Left lobe of liver (tissue), 2 donors: ENCODE data around the gene FTO. TPM values are rescaled to one million over a fixed set of nuclear protein-coding genes. Genes with fewer than 3 reads are reported as not detected.

Source experiments
- ATAC-seq: fragments of 200-7000 bp; cut with Tn5 transposase; one replicate; pipeline ENCODE4 v1.9.1; 2020; ENCODE audit warnings: mild to moderate bottlenecking, moderate library complexity
- DNase-seq: peaks from one replicate; pipeline ENCODE4 v3.0.0-alpha.2; 2020; ENCODE audit warnings: low spot score
- total RNA-seq: library from RNA; stranded (reverse); gene quantifications from one replicate; pipeline ENCODE4 v1.2.1, GENCODE V29; 2021
- donor health status: DM: no; HTN: no; CAD: no; lungs with moderate emphysema.
- donor health status: DM: no; HTN: yes; CAD: no.

FTO gene
- total RNA-seq, 1 donor from 2014 or later = 29.9 TPM

DNA sequence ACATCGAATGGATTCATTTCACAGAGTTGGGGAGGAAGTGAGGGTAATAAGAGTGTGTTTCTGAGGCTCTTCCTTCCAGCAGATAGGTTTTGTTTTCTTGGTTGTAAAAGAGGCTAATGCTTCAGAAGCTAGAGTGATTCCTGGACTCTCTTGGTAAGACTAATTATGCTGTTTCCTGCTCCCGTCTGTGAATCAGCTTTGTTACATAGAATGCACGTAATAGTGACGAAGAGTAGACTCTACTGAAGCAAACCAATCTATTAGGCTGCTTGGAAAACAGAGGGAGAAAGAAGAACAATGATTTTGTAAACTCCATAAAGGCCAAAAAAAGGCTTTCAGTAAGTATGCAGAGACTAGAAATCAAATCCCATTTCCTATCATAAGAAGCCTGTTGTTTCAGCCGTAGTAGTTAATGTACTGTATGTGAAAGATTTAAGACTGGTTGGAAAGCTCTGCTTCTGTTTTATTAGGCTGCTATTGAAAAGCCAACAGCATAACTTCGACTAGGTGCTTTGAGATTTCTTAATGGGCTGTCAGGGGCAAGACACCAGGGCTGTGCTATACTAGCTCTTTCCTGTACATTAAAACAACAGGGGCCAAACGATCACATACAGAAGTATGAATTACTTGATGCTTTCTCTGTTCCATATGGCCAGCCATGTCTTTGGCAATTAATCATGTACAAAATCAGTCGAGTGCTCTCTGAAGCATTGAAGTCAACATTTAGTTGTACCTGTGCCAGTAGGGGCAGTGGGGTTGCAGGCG is 219.0 kb downstream of the FTO start:
- no peak for ATAC-seq
- no peak for DNase-seq

DNA sequence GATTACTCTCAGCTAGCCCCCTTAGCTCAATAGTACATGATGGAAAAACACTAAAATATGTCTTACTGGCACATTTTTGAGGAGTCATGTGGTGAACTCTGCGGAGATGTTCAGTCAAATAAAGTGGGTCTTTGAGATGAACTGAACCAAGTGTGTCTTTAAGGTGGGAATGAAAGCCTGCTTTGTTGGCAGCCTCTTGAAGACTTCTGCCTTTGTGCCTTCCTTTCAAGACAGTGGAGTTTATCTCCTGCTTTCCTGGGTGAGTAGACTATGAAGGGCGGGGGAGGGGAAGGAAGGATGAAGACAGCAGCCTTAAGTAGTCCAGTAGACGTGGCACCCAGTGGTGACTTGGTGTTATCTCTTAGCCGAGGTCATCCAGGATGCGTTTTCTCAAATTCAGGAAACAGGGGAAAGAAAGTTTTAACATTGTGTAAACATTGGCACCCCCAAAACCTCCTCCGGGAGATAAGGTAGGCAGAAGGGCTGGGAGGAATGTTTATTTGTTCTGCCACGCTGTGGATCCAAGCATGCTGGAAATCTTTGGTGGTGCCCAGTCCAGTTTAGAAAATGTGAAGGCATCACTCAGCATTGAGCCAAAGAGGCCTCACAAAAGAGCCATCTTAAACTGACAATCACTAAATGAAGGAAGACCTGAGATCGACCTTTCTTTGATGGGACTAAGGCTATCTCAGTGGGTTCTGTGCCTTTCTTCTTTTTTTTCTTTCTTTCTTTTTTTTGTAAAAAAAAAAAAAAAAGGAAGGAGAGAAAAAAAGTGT is 220.6 kb downstream of the FTO start:
- ATAC-seq (no peak), DNase-seq (no peak)

DNA sequence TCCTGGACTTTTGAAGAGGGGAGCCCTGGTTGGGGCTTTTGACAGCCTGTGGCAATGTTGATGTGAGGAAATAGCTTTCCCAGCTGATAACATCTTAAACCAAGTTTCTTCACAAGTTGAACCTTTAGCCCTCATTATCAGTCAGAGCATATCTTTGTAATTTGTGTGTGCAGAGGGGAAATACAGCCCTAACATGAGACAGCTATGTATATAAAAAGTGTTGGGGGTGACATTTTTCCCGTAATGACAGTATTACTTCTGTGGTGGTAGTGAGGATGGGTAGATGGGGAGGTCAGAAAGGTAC is 221.1 kb downstream of the FTO start:
- DNase-seq (no peak), ATAC-seq (no peak)

DNA sequence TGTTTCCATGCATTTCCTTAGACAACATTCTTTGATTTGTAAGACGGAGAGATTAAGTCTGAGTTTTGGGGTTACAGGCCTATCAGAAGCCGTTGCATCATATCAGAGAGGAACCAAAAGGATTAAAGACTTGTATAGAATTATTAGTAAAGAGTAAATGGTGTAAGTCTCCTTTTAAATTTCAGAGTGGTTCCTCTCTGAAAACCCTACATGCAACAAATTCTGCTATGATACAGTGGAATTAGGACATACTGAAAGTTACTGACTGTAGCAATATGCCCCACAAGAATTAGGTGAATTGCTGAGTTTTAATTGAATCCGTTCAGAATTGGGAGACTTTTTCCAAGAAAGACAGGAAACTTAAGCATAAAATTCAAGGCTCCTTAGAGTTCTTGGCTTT is 221.6 kb downstream of the FTO start:
- no peak for ATAC-seq
- no peak for DNase-seq

DNA sequence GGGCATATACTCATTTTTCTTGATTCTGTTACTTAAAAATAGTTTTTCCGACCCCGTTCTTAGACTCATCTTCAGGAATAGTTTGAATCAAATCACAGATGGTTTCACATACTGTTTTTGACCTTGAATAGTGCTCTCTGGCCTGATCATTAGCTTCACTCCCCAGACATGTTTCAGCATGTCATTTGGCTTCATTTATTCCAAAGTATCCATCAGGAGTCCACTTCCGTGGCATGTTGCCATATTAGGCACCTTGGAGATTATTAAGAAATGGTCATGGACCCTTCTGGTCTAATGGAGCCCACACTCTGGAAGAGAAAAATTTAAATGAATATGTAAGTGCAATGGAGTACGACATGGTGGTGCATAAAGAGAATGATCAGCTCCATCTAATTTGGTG is 222.3 kb downstream of the FTO start:
- ATAC-seq = no peak
- DNase-seq = no peak

DNA sequence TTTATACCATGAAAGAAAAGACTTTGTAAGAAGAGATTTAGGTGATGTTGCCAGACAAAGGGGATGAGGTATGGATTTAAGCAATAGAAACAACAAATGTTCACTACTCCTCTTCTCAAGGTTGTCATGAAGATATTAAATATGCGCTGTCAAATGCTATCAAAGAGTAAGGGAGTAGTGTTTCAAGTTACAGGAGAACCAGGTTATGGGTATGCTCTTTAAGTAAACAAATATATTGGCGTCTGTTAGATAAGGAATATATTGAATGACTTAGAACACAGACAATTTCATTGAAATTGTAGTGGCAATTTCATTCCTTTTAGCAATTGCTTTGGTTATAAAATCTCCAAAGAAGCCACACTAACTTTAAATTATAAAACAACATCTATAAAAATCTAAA is 229.0 kb downstream of the FTO start:
- DNase-seq (no peak), ATAC-seq (no peak)

DNA sequence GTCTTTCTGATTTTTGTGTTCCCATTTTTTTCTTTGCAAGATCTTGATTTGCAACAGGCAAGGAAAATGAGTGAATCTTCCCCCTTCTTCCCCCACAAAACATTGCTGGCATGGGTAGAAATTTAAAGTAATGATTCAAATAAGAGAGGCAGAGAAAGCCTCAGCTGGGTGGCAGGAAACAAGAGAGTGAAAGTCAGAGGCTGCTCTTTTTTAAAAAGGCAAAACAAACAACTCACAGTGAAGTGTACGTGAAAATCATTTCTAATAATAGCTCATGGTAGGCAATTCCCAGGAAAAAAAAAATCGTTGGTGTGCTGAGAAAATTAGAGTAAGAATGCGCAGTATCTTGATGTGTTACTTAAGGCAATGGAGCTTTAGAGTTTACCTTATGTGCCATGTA is 229.5 kb downstream of the FTO start:
- no peak for DNase-seq
- no peak for ATAC-seq

DNA sequence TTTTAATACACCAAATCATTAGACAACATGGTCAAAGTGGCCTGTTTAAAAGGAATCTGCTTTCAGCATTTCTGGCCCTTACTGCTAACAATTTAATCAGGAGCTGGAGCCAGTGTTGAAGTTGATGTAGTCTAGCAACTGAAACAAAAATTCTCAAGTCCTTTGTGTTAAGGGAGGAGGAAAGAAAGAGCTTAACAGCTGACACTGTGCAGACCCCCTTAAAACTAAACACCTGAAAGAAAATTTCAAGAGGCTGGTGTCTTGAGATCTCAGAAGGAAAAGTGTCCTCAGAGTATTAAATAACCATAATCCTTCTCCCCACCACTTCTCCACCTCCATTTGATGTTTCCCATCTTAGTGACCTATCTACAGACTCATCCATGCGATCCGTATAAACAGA is 232.1 kb downstream of the FTO start:
- DNase-seq = no peak
- ATAC-seq = no peak

DNA sequence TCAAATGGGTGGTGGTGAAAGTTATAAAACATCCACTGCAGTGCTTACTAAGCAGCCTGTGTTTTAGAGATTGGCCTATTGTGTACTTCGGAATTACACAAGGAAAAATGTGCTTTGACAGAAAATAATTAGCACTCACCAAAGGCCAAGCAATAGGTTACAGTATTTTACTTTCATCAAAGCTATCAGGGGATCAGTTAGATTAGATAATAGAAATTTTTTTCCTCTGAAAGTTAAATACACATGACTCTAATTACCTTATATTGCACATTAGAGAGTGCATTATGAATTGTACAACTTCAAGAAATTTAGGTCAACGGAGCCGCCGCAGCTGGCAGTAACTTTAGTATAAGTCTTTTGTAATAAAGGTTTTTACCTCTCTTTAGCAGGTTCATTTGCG is 232.6 kb downstream of the FTO start:
- no peak for DNase-seq
- ATAC-seq = no peak

DNA sequence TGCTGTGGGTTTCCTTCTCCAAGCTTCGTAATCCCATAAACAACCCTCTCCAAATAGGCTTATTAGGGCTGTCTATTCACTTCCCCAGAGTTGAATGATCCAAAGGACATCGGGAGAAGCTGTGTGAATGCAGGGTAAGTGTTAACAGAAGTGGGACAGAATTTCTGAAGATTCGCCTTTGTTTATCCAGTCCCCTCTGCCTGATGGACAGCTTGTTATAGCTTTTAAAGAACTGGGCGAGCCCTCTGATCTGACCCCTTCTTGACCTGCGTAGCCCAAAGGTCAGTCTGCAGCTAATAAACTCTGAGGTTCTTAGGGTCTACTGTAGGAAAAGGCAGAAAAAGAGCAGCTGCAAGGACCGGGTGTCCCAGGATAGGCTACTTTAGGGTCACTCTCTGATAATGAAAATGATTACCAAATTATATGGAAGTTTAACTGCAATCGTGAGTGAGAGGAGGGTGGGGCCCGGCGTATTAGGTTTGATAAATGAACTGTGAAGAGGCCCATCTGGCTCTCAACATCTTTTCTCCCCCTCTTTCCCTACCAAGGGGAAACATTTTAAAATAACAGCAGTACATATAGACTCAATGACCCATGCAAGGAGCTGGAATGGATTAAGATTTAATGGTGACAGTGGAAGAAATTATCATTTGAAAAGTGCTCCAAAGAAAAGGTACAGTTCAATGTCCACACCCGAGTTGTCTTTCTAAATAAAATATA is 233.4 kb downstream of the FTO start:
- ATAC-seq (no peak), DNase-seq (no peak)

DNA sequence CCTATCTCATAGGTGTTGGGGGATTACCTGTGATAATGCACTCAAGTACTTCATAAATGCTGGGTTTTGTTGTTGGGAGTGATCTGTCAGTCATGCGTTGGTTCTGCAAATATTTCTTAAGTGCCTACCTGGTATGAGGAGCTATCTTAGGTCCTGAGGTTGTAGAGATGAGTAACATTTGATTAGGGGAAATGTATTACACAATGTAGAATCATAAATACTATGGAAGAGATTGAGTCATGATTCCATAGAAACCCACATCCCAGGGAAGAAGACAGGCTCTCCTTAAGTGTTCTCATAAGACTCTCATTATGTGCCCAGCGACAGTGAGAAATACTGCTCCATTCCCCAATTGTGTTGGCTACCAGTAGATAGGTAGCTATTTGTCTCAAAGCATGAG is 240.1 kb downstream of the FTO start:
- ATAC-seq (no peak), DNase-seq (no peak)

DNA sequence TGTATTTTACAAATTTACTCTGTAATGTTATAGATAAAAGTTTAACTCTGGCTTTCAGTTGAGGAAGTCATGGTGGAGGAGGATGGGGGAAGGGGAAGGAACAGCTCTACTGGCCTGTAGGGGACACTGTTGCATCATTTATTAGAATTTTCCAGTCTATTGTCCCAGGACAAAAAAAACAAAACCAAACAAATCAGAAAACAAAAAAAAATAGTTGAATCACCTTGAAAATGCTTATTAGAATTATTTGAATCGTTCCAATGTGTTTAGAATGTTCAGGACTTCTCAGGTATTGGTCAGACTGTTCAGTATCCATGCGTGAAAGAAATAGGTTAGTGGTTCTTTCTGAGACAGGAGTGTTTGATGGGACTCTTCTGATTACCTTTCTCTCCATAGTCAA is 242.0 kb downstream of the FTO start:
- ATAC-seq = peak; percentile 90
- no peak for DNase-seq

DNA sequence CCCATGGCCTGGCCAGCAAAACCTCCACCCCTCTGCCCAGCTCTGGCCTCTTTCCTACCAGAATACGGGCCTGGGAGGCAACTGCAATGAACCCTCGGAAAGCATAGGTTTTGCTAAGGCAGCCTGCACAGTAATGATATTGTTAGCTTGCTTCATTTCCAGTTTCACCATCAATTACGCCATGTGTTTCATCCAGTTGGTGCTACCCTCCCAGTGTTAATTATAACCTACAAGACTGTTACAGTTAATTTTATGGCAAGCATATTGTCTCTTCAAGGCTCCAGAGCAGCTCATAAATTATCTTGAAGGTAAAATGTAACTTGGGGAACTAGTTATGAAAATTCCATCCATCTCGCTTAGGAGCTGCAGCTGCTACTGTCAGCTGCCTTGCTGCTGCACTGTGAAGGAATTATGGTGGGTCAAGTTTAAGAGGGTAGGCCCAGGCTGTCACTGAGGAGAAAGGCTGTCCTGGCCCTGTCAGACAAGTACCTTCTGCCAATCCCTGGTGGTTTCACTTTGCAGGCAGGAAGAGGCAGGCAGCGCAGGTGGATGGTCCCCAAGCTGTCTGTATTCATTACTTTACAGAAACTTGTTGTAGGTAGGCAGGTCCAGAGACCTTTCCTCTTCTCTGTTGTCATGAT is 242.9 kb downstream of the FTO start:
- ATAC-seq (no peak), DNase-seq (no peak)

DNA sequence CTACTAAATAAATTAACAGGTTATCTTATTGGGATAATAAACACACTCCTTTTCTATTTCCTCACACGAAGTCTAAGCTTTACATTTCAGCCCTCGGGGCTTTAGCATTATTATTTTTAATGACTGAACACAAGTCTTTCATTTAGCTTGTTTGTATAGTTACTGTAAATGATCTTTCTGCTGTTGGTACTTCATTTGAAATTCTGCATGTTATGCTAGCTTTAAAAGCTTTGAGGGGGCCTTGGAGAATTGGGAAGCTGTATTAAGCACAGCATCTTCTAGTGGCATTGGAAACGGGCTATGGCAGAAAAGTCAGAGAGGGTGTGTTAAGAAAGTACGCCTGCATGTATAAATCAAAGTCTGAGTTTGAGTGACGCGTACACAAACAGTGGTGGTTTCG is 243.7 kb downstream of the FTO start:
- no peak for ATAC-seq
- no peak for DNase-seq

DNA sequence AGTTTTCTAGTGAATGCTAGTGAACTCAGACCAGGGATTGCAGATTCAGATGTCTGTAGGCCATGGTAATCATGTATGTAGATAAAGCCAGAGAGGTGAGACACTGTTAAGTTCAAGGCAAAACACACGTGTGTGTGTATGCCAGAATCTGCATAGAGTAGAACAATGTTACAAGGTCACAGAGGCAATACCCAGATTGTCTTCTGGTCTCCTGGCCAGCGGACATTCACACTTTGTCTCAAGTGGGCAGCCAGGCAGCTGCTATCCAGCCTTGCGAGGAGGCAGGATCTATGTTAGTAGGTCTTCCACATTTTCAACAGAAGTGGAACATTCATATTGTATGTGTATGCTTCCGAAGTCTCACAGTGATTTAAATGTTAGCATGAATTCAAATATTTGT is 244.4 kb downstream of the FTO start:
- ATAC-seq (no peak), DNase-seq (no peak)

DNA sequence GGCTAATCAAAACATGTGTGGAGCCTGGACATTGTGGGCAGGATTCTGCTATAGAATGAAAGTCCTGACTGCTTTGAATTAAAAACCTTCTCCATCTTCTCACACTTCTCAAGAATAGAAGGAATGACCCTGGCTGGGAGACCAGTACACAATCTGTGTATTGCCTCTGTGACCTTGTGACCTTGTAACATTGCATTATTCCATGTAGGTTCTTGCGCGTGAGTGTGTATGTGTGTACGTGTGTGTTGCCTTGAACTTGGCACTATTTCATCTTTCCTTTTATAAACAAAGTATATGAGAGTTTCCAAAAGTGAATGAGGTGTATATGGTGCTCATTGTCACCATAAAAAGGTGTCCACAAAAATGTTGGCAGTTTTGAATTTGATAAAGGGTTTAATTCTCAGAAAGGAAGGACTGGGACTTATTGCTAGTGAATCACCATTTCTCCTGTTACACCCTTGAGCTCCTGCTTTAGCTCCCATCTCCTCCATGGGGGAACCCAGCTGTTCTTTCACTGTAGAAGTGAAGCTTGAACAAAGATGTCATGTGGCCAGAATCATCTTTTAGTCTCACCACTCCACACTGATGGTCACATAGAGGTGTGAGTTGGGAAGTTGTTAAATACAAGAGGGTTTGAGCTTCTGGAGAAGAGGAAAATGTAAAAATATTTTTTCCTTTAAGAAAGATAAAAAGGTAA is 244.9 kb downstream of the FTO start:
- no peak for DNase-seq

DNA sequence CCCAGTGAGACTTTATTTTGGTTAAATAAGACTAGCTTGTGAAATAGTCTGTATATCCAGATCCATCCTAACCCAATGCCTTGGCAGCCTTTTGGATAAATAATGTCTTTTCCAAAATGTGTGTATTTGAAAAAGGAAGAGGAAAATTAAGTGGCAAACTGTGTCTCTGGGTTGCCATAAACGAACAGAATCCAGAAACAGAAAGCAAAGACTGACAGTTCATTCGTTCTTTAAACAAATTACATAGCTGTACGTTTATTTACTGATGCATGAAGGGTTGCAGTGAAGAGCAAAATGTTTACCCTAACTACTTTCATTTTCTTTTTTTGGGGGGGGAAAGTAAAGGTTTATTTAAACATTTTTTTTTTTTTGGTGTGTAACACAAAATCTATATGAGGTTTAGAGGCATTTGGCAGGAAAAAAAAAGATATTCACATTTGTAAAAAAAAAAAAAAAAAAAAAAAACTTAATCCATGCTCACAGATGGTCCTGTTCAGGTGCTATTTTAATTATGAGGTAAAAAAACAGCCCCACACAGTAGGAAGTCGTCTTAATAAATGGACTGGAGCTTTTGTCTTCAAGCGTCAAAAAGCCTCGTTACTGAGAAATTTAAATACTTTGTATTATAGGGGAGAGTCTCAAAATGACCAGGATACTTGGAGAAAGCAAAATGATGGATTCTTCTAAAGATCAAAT is 245.9 kb downstream of the FTO start:
- ATAC-seq (no peak), DNase-seq (no peak)

More for the DNA sequence above, 244.9 kb downstream of the FTO start:
- no peak for ATAC-seq

DNA sequence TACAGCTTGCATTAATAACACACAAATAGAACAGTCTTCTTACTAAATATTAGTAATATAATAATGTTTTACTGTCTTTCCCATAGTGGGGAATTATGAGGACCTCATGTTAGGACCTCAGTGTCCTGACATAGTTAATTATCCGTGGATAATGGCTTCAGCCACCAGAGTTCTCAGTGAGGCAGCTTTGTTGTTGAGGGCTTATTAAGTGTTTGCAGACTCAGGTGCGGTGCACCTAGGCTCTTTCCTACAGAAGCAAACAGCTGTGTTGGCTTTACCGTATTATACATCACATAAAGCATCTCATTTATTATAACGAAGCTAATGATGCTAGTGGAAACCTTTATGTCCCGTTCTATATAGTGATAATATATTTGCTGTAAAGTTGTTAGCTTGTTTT is 246.7 kb downstream of the FTO start:
- DNase-seq (no peak), ATAC-seq (no peak)

DNA sequence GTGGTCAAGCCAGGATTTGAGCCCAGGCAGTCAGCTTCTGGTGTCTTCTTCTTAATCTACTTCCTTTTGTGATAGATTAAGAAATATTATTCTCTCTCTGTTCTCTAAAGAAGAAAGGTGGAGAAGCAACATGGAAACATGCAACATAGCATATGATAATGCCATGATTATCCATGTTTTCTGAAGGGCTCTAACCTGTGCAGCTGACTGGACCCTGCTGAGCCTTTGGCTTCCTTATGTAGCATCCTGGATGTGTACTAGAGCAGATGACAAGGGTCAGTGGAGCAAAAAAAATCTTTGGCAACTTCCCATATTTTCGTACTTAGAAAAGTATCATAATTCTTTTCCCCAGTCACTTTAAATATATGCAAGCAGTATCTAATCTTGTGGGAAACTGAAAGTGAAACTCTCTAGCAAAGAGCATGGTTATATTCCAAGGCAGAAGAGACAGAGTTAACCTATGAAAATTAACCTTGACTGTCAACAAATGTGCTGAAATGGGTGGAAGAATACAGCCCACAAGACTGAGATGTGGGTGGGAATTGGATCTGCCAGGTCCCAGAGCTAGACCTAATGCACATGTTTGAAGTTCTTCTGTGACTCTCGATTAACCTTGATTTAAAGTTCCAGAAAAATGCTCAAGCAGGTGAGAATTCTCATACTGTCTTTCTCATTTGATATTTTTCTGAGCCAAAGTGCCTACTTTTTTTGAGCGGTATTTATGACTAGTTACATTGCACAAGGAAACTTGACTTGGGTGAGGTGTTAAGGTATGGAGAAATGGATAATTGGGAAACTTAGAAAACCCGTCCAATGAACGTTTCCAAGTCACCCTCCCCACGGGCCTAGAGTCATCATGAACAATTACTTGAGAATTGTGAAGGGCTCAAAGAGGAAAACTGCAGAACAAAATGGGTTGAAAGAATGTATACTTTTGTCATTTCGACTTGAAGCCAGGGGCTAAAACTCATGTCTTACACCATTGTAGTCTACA is 248.6 kb downstream of the FTO start:
- peak; percentile 84 for ATAC-seq
- no peak for DNase-seq
